Ascending aorta (tissue), 2 donors: ENCODE data around the gene RALGPS1. TPM values are rescaled to one million over a fixed set of nuclear protein-coding genes. Genes with fewer than 3 reads are reported as not detected.

Source experiments
- DNase-seq, 2 donors: peaks; one replicate each; pipeline ENCODE4 v3.0.0-alpha.2; 2019; ENCODE audit warnings: low spot score in 2 of 2
- H3K27ac ChIP-seq, 2 donors: fragments of 200-600 bp; sonication (generic); one replicate each; pipeline ENCODE4 v1.5.1; 2016 to 2017; ENCODE audit warnings: mild to moderate bottlenecking in 1 of 2
- H3K27me3 ChIP-seq: fragments of 200-600 bp; sonication (generic); one replicate; pipeline ENCODE4 v1.5.1; 2017
- H3K36me3 ChIP-seq, 2 donors: fragments of 200-600 bp; sonication (generic); one replicate each; pipeline ENCODE4 v1.5.1; 2016
- H3K4me1 ChIP-seq, 2 donors: fragments of 200-600 bp; sonication (generic); one replicate each; pipeline ENCODE4 v1.5.1; 2016 to 2017; ENCODE audit warnings: mild to moderate bottlenecking in 1 of 2
- H3K4me3 ChIP-seq, 2 donors: fragments of 200-600 bp; sonication (generic); one replicate each; pipeline ENCODE4 v1.5.1; 2016 to 2017; ENCODE audit warnings: mild to moderate bottlenecking in 1 of 2
- H3K9me3 ChIP-seq, 2 donors: fragments of 200-600 bp; sonication (generic); one replicate each; pipeline ENCODE4 v1.5.1; 2016
- CTCF ChIP-seq, 3 experiments: fragments of 200-600 bp in 2 of 3; fragments of 450-650 bp in 1 of 3; sonication (generic) in 2 of 3; IDR thresholded peaks; one replicate each; pipeline ENCODE4 v1.5.1; 2016 to 2019; ENCODE audit warnings: antibody characterized with exemption in 3 of 3, mild to moderate bottlenecking in 1 of 3, moderate library complexity in 1 of 3
- intact Hi-C: fragments of 100-400 bp; cut with DNase I; formaldehyde crosslinking; loops from one replicate; pipeline ENCODE4 v1.15.1; 2023
- total RNA-seq: library from RNA; depleted of rRNA; stranded (reverse); fragments of >200 nt; gene quantifications from one replicate; pipeline ENCODE4 v1.1.0, GENCODE V29; 2016

The RALGPS1 gene
- total RNA-seq, 1 donor from 2014 or later, result 9.8 TPM

DNA sequence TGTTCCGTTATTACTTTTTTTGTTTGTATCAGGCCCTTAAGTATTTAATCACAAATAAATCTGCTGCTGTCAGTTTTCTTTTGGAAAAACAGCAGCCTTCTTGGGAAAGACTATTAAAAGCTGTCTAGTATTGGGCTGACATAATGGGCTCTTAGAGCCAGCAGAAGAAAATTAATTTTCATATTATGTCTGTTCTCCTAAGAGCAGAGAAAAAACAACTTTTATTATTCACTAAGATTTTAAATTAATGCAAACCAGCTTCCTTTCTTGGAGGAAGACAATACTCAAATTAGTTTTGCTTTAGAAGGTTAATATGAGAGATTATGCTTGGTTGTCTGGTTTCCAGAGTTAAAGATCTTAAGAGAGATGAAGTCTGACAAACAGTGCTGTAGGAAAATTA lies 319.4 kb downstream of the RALGPS1 start:
- H3K27ac ChIP-seq, result peak overlapping the region; percentile 64 to 82
- H3K4me1 ChIP-seq, result peaks cover 0 to 46% of the 10 kb centered on the region in 2 donors
- no peak for DNase-seq
- H3K9me3 ChIP-seq, result no peaks in the 10 kb centered on the region
- intact Hi-C loops, result no loop called here
- no peaks in the 10 kb centered on the region for H3K27me3 ChIP-seq
- peak overlapping the region in 1 of 2 donors; percentile 31 for H3K4me3 ChIP-seq
- TF ChIP-seq CTCF (IDR thresholded peaks at IDR 0.05), result no peak
- no peaks in the 10 kb centered on the region for H3K36me3 ChIP-seq

- Histone ChIP-seq H3K9me3 (no peaks in the 10 kb centered on the region), H3K27ac (peak overlapping the region in 1 of 2 donors; percentile 35), H3K4me1 (peaks cover 0 to 36% of the 10 kb centered on the region in 2 donors), H3K36me3 (no peaks in the 10 kb centered on the region), H3K27me3 (no peaks in the 10 kb centered on the region), H3K4me3 (no peak overlapping the region)
- no peak for DNase-seq
- intact Hi-C loops, result no loop called here
- TF ChIP-seq CTCF (IDR thresholded peaks at IDR 0.05), result no peak
These were observed 323.2 kb downstream of the RALGPS1 start for GRCh38 chr9:127237801-127238200.

GRCh38 chr9:127241354-127241753 lies 326.8 kb downstream of the RALGPS1 start:
- intact Hi-C loops, result no loop called here
- H3K4me1 ChIP-seq, result peaks cover 0 to 16% of the 10 kb centered on the region in 2 donors

DNA sequence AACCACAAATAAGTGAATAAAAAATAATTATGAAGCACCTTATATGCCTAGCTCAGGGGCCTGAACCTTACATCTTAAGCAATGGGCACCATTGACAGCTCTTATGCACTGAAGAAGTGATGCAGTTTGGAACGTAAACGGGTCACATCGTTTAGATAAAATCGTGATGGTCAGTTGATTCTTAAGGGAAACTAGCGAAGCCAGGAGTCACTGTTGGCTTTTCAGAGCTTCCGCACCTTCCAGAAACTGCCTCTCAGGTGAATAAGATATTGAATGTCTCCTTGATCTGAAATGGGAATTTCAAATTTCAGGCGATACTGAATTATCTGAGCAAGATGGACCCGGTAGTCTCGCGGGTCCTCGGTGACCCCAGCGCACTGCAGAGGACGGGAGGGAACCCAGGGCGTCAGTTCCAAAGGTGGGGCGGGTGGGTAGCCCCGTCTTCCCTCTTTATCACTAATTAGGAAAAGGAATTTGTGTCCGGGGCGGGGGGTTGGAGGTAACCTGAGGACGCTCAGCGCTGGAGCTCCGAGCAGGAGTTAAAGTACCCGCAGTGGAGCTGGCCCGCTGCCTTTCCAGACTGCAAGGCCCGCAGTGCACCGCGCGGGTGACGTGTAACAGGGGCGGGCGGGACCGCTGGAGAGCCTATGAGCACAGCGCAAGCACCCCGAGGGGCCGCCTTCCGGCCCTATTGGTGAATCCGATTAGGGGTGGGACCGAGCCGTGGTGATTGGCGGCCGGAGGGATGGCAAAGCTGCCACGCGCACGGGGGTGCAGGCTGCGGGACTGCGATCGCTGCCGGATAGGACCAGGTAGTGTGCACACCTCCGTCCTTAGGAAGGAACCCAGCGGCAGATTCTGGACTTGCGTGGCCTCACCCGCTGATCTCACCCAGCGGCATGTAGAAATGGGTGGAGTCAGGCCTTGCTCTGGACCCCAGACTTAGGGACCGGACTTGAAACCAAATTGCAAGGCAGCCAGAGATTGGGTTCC lies 330.3 kb downstream of the RALGPS1 start:
- no peaks in the 10 kb centered on the region for H3K27me3 ChIP-seq
- H3K4me1 ChIP-seq, result peaks cover 0 to 8% of the 10 kb centered on the region in 2 donors
- peak; percentile 90 to 99 for DNase-seq
- H3K9me3 ChIP-seq, result no peaks in the 10 kb centered on the region
- no peak for TF ChIP-seq CTCF (IDR thresholded peaks at IDR 0.05)
- intact Hi-C loops, result no loop called here
- peaks cover 0 to 2% of the 10 kb centered on the region in 2 donors for H3K36me3 ChIP-seq
- peak overlapping the region; percentile 64 to 69 for H3K27ac ChIP-seq
- peak overlapping the region; percentile 58 to 63 for H3K4me3 ChIP-seq

More at GRCh38 chr9:127241354-127241753, 326.8 kb downstream of the RALGPS1 start:
- Histone ChIP-seq H3K27me3 (no peaks in the 10 kb centered on the region), H3K36me3 (peaks cover 0 to 2% of the 10 kb centered on the region in 2 donors), H3K9me3 (no peaks in the 10 kb centered on the region), H3K27ac (no peak overlapping the region), H3K4me3 (no peak overlapping the region)
- DNase-seq, result no peak
- TF ChIP-seq CTCF (IDR thresholded peaks at IDR 0.05), result no peak

DNA sequence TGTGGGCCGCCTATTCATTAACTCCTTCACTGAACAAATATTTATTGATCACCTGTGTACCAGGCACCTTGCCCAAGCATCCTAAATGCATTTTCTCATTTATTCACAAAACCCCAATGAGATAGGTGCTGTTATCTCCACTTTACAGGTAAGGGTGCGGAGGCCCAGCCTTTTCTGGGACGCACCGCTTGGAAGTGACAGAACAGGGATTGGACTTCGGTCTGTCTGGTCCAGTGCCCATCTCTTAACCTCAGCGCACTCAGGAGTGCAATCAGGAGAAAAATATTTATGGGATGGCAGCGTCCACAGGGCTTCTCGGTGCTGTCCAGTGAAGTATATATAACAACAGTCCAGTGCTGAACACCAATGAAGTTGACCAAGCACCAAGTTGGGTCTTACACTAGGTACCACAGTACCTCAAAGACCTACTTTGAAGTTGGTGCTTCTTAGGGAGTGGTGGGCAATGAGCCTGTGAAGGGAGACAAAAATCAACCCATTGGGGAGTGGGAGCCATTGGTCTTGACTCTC lies 331.1 kb downstream of the RALGPS1 start:
- H3K4me1 ChIP-seq, result peaks cover 0 to 13% of the 10 kb centered on the region in 2 donors
- no peaks in the 10 kb centered on the region for H3K9me3 ChIP-seq
- DNase-seq, result no peak
- no peak for TF ChIP-seq CTCF (IDR thresholded peaks at IDR 0.05)
- peak overlapping the region; percentile 58 to 63 for H3K4me3 ChIP-seq
- no peaks in the 10 kb centered on the region for H3K27me3 ChIP-seq
- intact Hi-C loops, result no loop called here
- no peak overlapping the region for H3K27ac ChIP-seq
- peaks cover 0 to 2% of the 10 kb centered on the region in 2 donors for H3K36me3 ChIP-seq
